ENCODE data around the gene SEC22C.

DNA sequence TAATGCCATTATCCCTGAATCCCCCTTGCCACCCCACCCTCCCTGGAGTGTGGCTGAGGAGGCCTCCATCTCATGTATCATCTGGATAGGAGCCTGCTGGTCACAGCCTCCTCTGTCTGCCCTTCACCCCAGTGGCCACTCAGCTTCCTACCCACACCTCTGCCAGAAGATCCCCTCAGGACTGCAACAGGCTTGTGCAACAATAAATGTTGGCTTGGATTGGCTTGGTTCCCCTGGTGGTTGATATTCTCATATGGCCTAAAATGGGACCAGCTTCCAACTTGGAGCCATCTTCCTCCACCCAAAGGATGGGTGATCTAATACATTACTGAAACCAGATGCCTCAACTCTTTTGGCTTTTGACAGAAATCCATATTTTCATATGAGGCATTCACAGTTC lies 44.4 kb downstream of the SEC22C start:
- TF ChIP-seq EZH2phosphoT487 (IDR thresholded peaks at IDR 0.05; ENCODE audit: low read depth) = no peak
- TF ChIP-seq, protein P1, sequence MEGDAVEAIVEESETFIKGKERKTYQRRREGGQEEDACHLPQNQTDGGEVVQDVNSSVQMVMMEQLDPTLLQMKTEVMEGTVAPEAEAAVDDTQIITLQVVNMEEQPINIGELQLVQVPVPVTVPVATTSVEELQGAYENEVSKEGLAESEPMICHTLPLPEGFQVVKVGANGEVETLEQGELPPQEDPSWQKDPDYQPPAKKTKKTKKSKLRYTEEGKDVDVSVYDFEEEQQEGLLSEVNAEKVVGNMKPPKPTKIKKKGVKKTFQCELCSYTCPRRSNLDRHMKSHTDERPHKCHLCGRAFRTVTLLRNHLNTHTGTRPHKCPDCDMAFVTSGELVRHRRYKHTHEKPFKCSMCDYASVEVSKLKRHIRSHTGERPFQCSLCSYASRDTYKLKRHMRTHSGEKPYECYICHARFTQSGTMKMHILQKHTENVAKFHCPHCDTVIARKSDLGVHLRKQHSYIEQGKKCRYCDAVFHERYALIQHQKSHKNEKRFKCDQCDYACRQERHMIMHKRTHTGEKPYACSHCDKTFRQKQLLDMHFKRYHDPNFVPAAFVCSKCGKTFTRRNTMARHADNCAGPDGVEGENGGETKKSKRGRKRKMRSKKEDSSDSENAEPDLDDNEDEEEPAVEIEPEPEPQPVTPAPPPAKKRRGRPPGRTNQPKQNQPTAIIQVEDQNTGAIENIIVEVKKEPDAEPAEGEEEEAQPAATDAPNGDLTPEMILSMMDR (IDR thresholded peaks at IDR 0.05; ENCODE audit: low read depth, low read length) = no peak
